NB4 (cell line): ENCODE results near the gene COMMD2.

Experiments used
- DNase-seq: peaks from one replicate; pipeline ENCODE4 v3.0.0; 2010; ENCODE audit warnings: low read depth
- H3K4me3 ChIP-seq: one replicate; pipeline ENCODE4 v1.5.1; 2011; ENCODE audit warnings: mild to moderate bottlenecking, low read depth, low read length, moderate library complexity
- MYC ChIP-seq: IDR thresholded peaks from 2 replicates; pipeline ENCODE4 v1.6.1; 2011; ENCODE audit warnings: low read depth, low read length
- POLR2A ChIP-seq: IDR thresholded peaks from 2 replicates; pipeline ENCODE4 v1.6.1; 2011; ENCODE audit warnings: mild to moderate bottlenecking; ENCODE audit not compliant: insufficient read length; ENCODE audit errors: extremely low read depth
- TF ChIP-seq, protein P1 (sequence below): IDR thresholded peaks from one replicate; pipeline ENCODE4 v1.5.1; 2012; ENCODE audit warnings: low read depth, low read length
- TF ChIP-seq, protein P2 (sequence below): IDR thresholded peaks from 2 replicates; pipeline ENCODE4 v1.6.1; 2011; ENCODE audit warnings: low read depth, low read length

The COMMD2 gene

DNA sequence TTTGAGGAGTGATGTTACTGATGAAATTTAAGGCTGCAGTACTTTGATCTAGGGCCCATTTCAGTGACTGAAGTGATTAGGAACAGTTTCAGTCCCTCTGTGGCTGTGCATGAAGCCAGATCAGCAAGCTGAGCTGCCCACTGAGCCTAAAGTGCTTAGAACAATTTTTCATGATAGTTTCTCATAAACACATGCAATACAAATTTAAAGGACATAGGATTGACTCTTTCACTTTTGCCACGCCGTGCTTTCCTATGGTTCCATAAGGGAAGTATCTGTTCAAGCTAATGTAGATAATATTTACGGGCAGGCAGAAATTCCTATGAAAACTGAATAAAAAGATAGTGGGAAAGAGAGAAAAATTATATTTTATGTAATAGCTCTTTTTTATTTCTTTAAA lies 29.5 kb upstream of the COMMD2 start:
- TF ChIP-seq POLR2A (no peak), MYC (no peak)
- TF ChIP-seq, protein P1, sequence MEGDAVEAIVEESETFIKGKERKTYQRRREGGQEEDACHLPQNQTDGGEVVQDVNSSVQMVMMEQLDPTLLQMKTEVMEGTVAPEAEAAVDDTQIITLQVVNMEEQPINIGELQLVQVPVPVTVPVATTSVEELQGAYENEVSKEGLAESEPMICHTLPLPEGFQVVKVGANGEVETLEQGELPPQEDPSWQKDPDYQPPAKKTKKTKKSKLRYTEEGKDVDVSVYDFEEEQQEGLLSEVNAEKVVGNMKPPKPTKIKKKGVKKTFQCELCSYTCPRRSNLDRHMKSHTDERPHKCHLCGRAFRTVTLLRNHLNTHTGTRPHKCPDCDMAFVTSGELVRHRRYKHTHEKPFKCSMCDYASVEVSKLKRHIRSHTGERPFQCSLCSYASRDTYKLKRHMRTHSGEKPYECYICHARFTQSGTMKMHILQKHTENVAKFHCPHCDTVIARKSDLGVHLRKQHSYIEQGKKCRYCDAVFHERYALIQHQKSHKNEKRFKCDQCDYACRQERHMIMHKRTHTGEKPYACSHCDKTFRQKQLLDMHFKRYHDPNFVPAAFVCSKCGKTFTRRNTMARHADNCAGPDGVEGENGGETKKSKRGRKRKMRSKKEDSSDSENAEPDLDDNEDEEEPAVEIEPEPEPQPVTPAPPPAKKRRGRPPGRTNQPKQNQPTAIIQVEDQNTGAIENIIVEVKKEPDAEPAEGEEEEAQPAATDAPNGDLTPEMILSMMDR, result no peak
- TF ChIP-seq, protein P2, sequence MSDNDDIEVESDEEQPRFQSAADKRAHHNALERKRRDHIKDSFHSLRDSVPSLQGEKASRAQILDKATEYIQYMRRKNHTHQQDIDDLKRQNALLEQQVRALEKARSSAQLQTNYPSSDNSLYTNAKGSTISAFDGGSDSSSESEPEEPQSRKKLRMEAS, result no peak
- H3K4me3 ChIP-seq, result no peak overlapping the region
- DNase-seq, result no peak

DNA sequence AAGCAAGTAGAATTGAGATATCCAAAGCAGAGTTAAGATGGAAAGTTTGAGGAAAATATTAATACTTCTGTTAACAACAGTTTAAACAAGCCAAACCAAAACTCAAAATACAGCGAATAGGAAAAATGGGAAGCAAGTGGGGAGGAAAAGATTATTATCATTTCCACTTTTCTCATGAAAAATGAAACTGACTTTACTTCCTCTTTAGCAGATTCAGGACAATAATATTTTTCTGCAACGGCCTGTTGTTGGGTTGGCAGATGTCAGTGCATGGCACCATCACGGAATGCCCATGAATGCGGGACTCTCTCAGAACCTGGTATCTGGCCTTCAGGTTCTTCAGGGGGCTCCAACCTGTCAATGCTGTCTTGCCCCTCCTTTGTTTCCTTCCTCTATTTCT lies 28.9 kb upstream of the COMMD2 start:
- TF ChIP-seq, protein P1, result no peak
- TF ChIP-seq MYC (no peak), POLR2A (no peak)
- TF ChIP-seq, protein P2, result no peak
- DNase-seq, result peak; percentile 30
- H3K4me3 ChIP-seq, result no peak overlapping the region

DNA sequence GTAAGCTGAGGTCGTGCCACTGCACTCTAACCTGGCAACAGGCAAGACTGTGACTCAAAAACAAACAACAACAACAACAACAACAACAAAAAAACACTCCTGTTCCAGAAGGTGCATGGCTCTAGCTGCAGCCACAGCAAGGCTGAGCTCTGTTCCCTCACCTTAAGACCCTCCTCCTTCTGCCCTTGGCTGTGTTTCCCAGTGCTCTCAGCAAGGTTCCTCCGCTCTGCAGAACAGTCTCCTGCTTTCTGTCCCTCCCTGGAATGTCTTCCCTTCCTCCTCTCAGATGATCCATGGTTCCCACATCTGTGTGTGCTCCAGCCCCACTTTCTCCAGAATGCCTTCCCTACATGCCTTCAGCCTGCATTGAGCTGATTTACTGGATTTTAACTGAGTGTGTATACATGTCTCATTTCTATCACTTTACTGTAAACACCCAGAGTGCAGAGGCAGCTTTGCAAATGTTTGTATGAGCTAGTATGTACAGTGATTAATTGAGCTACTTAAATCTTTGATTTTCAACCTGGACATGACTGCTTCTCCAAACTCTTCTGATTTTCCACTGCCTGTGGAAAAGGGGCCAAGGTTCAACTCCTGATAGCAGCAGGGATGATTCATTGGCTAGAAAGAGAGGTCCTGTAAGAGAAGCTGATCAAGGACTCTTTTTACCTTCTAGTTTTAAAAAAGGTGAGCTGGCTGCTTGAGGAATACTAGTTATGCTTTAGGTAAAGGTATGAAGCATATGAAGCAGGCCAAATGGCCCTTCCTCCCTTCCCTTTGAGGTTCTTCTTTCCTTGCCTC lies 25.3 kb upstream of the COMMD2 start:
- H3K4me3 ChIP-seq, result no peak overlapping the region
- TF ChIP-seq, protein P2, result no peak
- no peak for TF ChIP-seq POLR2A
- TF ChIP-seq, protein P1, result no peak
- TF ChIP-seq MYC, result no peak
- DNase-seq, result no peak

DNA sequence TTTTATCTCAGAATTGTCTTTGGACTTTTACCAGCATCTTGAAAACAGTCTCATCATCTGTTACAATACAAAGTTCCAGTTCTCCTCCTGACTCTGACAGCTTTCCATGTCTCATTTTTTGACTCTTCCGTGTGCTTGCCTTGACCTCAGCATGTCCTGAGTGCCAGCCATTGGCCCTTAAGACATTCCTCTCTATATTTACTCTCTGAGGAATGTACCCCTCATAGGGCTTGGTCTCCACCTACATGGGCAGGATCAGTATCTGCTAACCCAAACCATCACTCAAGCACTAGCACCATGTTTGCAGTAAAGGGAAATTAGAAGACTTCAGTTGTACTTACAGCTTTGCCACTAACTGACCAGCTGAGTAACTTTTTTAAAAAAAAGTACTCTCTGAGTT lies 23.9 kb upstream of the COMMD2 start:
- TF ChIP-seq, protein P2, result no peak
- TF ChIP-seq, protein P1, result no peak
- TF ChIP-seq POLR2A (no peak), MYC (no peak)
- no peak overlapping the region for H3K4me3 ChIP-seq
- DNase-seq, result no peak

DNA sequence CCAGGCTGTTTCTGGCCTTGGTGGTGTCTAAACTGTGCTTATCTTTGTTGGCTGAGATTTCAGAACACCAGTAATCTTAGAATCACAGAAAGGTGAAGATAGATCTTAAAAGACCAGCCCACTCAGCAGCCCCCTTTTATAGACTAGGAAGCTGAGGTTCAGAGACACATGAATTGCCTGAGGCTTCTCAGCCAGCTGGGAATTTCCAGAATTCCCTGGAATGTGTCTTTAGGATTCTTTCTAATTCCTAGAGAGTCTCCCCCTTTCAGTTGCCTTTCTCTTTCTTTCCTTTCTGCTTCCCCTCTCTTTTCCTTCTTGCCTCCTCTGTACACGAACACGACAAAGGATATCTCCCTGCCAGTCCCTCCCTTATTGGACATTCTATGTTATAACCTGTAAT lies 20.6 kb upstream of the COMMD2 start:
- TF ChIP-seq, protein P1, result no peak
- TF ChIP-seq POLR2A (no peak), MYC (no peak)
- TF ChIP-seq, protein P2, result no peak
- no peak for DNase-seq
- H3K4me3 ChIP-seq, result no peak overlapping the region
